Chondrocyte (in vitro differentiated cells): Measurements from ENCODE around the gene ZNF692. TPM values are rescaled to one million over a fixed set of nuclear protein-coding genes. Genes with fewer than 3 reads are reported as not detected.

Experiments
- DNase-seq: peaks from one replicate; pipeline ENCODE4 v3.0.0; 2021; ENCODE audit warnings: mixed read lengths, low spot score
- H3K27ac Mint-ChIP-seq: one replicate; pipeline ENCODE4 v1.8.0; 2021; ENCODE audit warnings: mild to moderate bottlenecking, moderate library complexity, mixed read lengths; ENCODE audit not compliant: unreplicated experiment
- H3K27me3 Mint-ChIP-seq: 2 replicates; pipeline ENCODE4 v1.8.0; 2021; ENCODE audit warnings: low read depth, mixed read lengths
- H3K36me3 Mint-ChIP-seq: 2 replicates; pipeline ENCODE4 v1.8.0; 2021; ENCODE audit warnings: low read depth, mixed read lengths
- H3K4me1 Mint-ChIP-seq: 2 replicates; pipeline ENCODE4 v1.8.0; 2021; ENCODE audit warnings: low read depth, mild to moderate bottlenecking, mixed read lengths
- H3K4me3 Mint-ChIP-seq: one replicate; pipeline ENCODE4 v1.8.0; 2021; ENCODE audit warnings: mild to moderate bottlenecking, moderate library complexity, mixed read lengths; ENCODE audit not compliant: unreplicated experiment
- H3K9me3 Mint-ChIP-seq: 2 replicates; pipeline ENCODE4 v1.8.0; 2021; ENCODE audit warnings: low read depth, mixed read lengths
- total RNA-seq: library from RNA; stranded (reverse); gene quantifications from 3 replicates; pipeline ENCODE4 v1.2.1, GENCODE V29; 2021
- TF ChIP-seq, protein P1 (sequence below): fragments of 200-600 bp; sonication (generic); IDR thresholded peaks from 2 replicates; pipeline ENCODE4 v1.5.0; 2021; ENCODE audit warnings: antibody characterized with exemption, mild to moderate bottlenecking, moderate library complexity

The ZNF692 gene
- total RNA-seq, 1 donor from 2014 or later: 21.6 TPM

DNA sequence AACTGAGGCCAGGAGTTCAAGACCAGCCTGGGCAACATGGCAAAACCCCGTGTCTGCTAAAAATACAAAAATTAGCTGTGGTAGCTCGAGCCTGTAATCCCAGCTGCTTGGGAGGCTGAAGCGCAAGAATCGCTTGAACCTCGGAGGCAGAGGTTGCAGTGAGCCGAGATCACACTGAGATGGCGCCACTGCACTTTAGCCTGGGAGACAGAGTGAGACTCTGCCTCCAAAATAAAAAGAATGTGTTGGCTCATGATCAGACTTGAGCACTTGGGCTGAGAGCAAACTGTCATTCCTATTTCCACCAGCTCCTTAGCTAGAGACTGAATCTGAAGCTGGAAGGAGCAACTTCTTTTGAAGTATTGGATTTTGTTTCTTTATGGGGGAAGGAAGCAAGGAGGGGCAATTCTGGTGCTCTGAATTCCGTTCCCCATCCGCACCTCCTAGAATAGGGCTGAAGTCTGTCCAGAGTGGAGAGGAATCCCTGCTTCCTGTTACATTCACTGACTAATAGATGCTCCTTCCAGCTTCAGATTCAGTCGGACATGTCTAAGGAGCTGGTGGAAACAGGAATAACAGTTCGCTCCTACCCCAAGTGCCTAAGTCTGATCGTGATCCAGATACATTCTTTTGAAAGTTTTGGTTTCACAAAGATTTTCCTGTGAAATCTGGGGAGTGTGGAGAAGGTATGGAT, 17.0 kb downstream of the ZNF692 start:
- peaks cover 9% of the 10 kb centered on the region for H3K36me3 Mint-ChIP-seq
- TF ChIP-seq, protein P1, sequence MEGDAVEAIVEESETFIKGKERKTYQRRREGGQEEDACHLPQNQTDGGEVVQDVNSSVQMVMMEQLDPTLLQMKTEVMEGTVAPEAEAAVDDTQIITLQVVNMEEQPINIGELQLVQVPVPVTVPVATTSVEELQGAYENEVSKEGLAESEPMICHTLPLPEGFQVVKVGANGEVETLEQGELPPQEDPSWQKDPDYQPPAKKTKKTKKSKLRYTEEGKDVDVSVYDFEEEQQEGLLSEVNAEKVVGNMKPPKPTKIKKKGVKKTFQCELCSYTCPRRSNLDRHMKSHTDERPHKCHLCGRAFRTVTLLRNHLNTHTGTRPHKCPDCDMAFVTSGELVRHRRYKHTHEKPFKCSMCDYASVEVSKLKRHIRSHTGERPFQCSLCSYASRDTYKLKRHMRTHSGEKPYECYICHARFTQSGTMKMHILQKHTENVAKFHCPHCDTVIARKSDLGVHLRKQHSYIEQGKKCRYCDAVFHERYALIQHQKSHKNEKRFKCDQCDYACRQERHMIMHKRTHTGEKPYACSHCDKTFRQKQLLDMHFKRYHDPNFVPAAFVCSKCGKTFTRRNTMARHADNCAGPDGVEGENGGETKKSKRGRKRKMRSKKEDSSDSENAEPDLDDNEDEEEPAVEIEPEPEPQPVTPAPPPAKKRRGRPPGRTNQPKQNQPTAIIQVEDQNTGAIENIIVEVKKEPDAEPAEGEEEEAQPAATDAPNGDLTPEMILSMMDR: peak; percentile 73
- peaks cover 27% of the 10 kb centered on the region for H3K4me1 Mint-ChIP-seq
- H3K27me3 Mint-ChIP-seq: no peaks in the 10 kb centered on the region
- DNase-seq: no peak
- peak overlapping the region; percentile 75 for H3K27ac Mint-ChIP-seq
- no peak overlapping the region for H3K4me3 Mint-ChIP-seq
- no peaks in the 10 kb centered on the region for H3K9me3 Mint-ChIP-seq

DNA sequence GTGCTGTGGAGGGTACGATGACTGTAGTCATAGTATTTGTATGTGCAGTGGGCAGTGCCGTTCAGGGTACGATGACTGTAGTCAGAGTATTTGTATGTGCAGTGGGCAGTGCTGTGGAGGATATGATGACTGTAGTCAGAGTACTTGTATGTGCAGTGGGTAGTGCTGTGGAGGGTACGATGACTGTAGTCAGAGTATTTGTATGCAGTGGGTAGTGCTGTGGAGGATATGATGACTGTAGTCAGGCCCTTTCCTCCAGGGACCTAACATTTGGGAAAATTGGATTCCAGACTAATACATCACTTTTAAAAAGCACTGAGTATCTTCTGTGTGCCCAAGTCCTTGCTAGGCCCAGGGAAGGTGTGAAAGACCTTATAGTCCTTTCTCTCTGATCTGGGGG, 17.9 kb downstream of the ZNF692 start:
- TF ChIP-seq, protein P1: no peak
- Mint-ChIP-seq H3K36me3 (peaks cover 7% of the 10 kb centered on the region), H3K4me1 (peaks cover 27% of the 10 kb centered on the region), H3K9me3 (no peaks in the 10 kb centered on the region), H3K27me3 (no peaks in the 10 kb centered on the region), H3K27ac (no peak overlapping the region), H3K4me3 (no peak overlapping the region)
- no peak for DNase-seq

DNA sequence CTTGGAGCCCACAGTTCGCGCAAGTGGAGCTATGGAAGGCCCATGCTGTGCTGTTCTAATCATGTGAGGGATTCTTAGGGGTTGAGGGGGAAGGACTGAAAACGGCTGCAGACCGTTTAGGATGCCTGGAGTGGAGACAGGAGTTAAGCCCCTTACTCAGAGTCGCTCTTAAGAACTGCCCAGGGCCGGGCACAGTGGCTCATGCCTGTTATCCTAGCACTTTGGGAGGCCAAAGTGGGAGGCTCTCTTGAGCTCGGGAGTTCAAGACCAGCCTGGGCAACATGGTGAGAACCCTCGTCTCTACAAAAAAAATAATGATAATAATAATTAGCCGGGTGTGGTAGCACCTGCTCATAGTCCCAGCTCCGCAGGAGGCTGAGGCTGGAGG, 19.7 kb downstream of the ZNF692 start:
- Mint-ChIP-seq H3K4me3 (no peak overlapping the region), H3K4me1 (peaks cover 27% of the 10 kb centered on the region), H3K27me3 (no peaks in the 10 kb centered on the region), H3K27ac (peak overlapping the region; percentile 99), H3K36me3 (no peaks in the 10 kb centered on the region), H3K9me3 (no peaks in the 10 kb centered on the region)
- TF ChIP-seq, protein P1: no peak
- DNase-seq: no peak

DNA sequence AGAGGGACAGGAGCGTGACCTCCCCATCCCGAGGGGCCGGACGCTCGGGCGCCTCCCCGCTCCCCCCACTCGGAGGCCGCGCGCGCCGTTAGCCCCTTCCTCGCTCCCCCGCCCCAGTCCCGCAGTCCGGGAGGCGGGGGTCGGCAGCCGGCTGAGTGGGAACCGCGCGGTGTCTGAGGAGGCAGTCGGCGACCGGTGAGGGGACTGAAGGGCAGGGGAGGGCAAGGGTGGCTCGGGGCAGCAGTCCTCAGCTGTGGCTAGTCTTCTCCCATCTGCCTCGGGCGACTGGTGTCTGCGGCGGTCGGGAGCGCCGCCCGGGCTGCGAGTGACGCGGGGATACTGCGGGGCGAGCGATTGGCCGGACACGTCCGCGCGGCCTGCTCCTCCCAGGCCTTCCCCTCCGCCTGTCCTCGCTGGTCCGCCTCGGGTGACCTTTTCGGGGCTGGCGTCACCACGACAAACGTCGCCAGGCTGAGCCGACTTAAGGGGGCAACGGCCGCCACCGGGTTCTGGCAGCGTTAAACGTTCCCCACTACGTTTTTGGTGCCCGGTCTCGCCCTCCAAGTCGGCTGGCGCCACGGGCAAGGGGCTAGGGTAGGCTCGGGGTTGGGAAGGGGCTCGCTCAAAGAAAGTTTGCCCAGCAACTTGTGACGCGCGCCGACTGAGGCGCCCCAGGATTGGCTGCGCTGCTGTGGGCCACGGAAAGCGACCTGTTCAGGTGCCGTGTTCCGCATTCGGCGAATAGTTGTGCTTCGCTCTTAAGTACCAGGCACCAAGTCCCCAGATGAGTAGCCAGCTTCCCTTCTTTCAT, 20.3 kb downstream of the ZNF692 start:
- H3K27me3 Mint-ChIP-seq: peaks cover 3% of the 10 kb centered on the region
- H3K4me1 Mint-ChIP-seq: peaks cover 27% of the 10 kb centered on the region
- H3K36me3 Mint-ChIP-seq: no peaks in the 10 kb centered on the region
- no peak overlapping the region for H3K4me3 Mint-ChIP-seq
- TF ChIP-seq, protein P1: no peak
- H3K9me3 Mint-ChIP-seq: no peaks in the 10 kb centered on the region
- no peak for DNase-seq
- peak overlapping the region; percentile 99 for H3K27ac Mint-ChIP-seq

DNA sequence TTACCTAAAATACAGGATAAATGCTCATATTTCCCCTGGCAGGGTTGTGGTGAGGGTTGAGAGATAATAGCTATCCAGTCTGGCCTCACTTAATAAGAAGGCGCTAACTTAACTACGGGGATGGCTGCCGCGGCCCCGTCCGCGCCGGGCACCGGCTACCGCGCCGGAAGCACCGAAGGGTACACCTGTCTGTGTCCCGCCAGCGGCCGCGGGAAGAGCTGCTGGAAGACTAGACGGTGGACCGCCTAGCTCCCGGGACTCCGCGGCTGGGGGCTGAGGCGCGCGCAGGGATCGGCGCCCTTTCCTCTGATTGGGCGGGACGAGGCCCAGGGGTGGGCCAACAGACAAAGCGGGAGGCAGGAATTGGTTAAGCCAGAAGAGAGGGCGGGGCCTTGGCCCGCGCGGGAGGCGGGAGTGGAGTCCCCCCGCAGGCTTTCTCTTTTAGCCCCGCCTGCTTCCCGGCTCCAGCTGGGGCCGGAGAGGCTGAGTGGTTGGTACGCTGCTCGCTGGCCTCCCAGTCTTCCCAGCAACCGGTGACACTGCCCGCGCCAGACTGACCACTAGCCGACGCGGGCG, 21.0 kb downstream of the ZNF692 start, which contains the start of gene ZNF672:
ZNF672 (plus strand) TSS at position 444 of the 576 bp plus-strand sequence. CDS start 9,051 bp downstream, outside the sequence.
- peak; percentile 98 for DNase-seq
- no peaks in the 10 kb centered on the region for H3K9me3 Mint-ChIP-seq
- H3K4me1 Mint-ChIP-seq: peaks cover 27% of the 10 kb centered on the region
- no peaks in the 10 kb centered on the region for H3K36me3 Mint-ChIP-seq
- TF ChIP-seq, protein P1: no peak
- peaks cover 6% of the 10 kb centered on the region for H3K27me3 Mint-ChIP-seq
- H3K4me3 Mint-ChIP-seq: no peak within 1 kb of the TSS
- peak within 1 kb of the TSS; percentile 99 for H3K27ac Mint-ChIP-seq
